BLaER1 treated with 17β-estradiol and CSF1 and Interleukin-3, amounts not matched to agents 10 nM and 100 nM (cell line): ENCODE measurements around the gene MYCBP.

Experiments used
- H3K27ac ChIP-seq, 11 experiments: shearing (Covaris generic); formaldehyde crosslinking; 2 replicates each; pipeline ENCODE4 v1.8.1; 2022
- H3K27me3 ChIP-seq, 11 experiments: shearing (Covaris generic); formaldehyde crosslinking; 2 replicates each; pipeline ENCODE4 v1.8.1; 2022
- H3K36me3 ChIP-seq, 11 experiments: shearing (Covaris generic); formaldehyde crosslinking; 2 replicates each; pipeline ENCODE4 v1.8.1; 2022
- H3K4me1 ChIP-seq, 10 experiments: shearing (Covaris generic); formaldehyde crosslinking; 2 replicates each; pipeline ENCODE4 v1.8.1; 2022
- H3K4me2 ChIP-seq, 11 experiments: shearing (Covaris generic); formaldehyde crosslinking; 2 replicates each; pipeline ENCODE4 v1.8.1; 2022
- H3K4me3 ChIP-seq, 10 experiments: shearing (Covaris generic); formaldehyde crosslinking; 2 replicates each; pipeline ENCODE4 v1.8.1; 2022
- H3K9ac ChIP-seq, 11 experiments: shearing (Covaris generic); formaldehyde crosslinking; 2 replicates each; pipeline ENCODE4 v1.8.1; 2022
- H3K9me3 ChIP-seq, 11 experiments: shearing (Covaris generic); formaldehyde crosslinking; replicated peaks in 1 of 11; 2 replicates each; pipeline ENCODE4 v1.8.1; 2022
- H4K20me1 ChIP-seq, 11 experiments: shearing (Covaris generic); formaldehyde crosslinking; 2 replicates each; pipeline ENCODE4 v1.8.1; 2022
- Cebpa-rat ChIP-seq, 11 experiments: shearing (Covaris generic); IDR thresholded peaks; 2 replicates each; pipeline ENCODE4 v1.8.1; 2022

The MYCBP gene

GRCh38 chr1:38819516-38819915 is 53.6 kb downstream of the MYCBP start:
- no peak overlapping the region for H3K9ac ChIP-seq
- peaks cover 50 to 66% (median 58%) of the 10 kb centered on the region in 11 experiments for H3K27me3 ChIP-seq
- peaks cover 10 to 24% (median 18%) of the 10 kb centered on the region in 10 experiments; a peak in 15 of 20 replicates for H3K4me1 ChIP-seq

GRCh38 chr1:38819040-38819439 is 54.1 kb downstream of the MYCBP start:
- H3K4me1 ChIP-seq, result peaks cover 10 to 24% (median 18%) of the 10 kb centered on the region in 10 experiments; a peak in 15 of 20 replicates
- no peaks in the 10 kb centered on the region for H3K36me3 ChIP-seq
- no peak overlapping the region for H3K4me3 ChIP-seq
- peaks cover 11 to 19% (median 14%) of the 10 kb centered on the region in 11 experiments; a peak in 21 of 22 replicates for H3K9me3 ChIP-seq
- H3K27me3 ChIP-seq, result peaks cover 55 to 71% (median 63%) of the 10 kb centered on the region in 11 experiments
- peaks cover 0 to 6% (median 0%) of the 10 kb centered on the region in 11 experiments; a peak in 1 of 22 replicates for H4K20me1 ChIP-seq
- H3K9ac ChIP-seq, result no peak overlapping the region
- H3K4me2 ChIP-seq, result peak overlapping the region in 1 of 11 experiments; percentile 71; a peak in 2 of 22 replicates
- no peak for TF ChIP-seq Cebpa-rat (IDR thresholded peaks at IDR 0.05)
- no peak overlapping the region for H3K27ac ChIP-seq

More at GRCh38 chr1:38819516-38819915, 53.6 kb downstream of the MYCBP start:
- no peak for TF ChIP-seq Cebpa-rat (IDR thresholded peaks at IDR 0.05)
- no peaks in the 10 kb centered on the region for H3K36me3 ChIP-seq
- no peak overlapping the region for H3K27ac ChIP-seq
- H3K4me3 ChIP-seq, result no peak overlapping the region
- no peak overlapping the region for H3K4me2 ChIP-seq
- H4K20me1 ChIP-seq, result peaks cover 0 to 6% (median 0%) of the 10 kb centered on the region in 11 experiments; a peak in 1 of 22 replicates
- H3K9me3 ChIP-seq, result peaks cover 11 to 19% (median 14%) of the 10 kb centered on the region in 11 experiments; a peak in 21 of 22 replicates

- Histone ChIP-seq H3K9me3 (peaks cover 11 to 19% (median 14%) of the 10 kb centered on the region in 11 experiments; a peak in 21 of 22 replicates), H3K4me3 (peak overlapping the region in 9 of 10 experiments; percentile 27 to 56 (median 42); a peak in 16 of 20 replicates), H3K9ac (peak overlapping the region in 5 of 11 experiments; percentile 14 to 62 (median 31); a peak in 5 of 22 replicates), H4K20me1 (peaks cover 0 to 6% (median 0%) of the 10 kb centered on the region in 11 experiments; a peak in 1 of 22 replicates), H3K4me1 (peaks cover 10 to 24% (median 18%) of the 10 kb centered on the region in 10 experiments; a peak in 15 of 20 replicates), H3K27me3 (peaks cover 61 to 77% (median 70%) of the 10 kb centered on the region in 11 experiments), H3K4me2 (peak overlapping the region; percentile 61 to 91 (median 78)), H3K36me3 (no peaks in the 10 kb centered on the region), H3K27ac (no peak overlapping the region)
- no peak for TF ChIP-seq Cebpa-rat (IDR thresholded peaks at IDR 0.05)
Measured at GRCh38 chr1:38818175-38818976, 54.8 kb downstream of the MYCBP start.

- Histone ChIP-seq H4K20me1 (peaks cover 0 to under 1% (median 0%) of the 10 kb centered on the region in 11 experiments; a peak in 1 of 22 replicates), H3K9ac (no peak overlapping the region), H3K27me3 (peaks cover 61 to 78% (median 71%) of the 10 kb centered on the region in 11 experiments), H3K36me3 (no peaks in the 10 kb centered on the region), H3K4me1 (peaks cover 10 to 24% (median 18%) of the 10 kb centered on the region in 10 experiments; a peak in 15 of 20 replicates), H3K9me3 (peaks cover 11 to 19% (median 14%) of the 10 kb centered on the region in 11 experiments; a peak in 21 of 22 replicates), H3K4me2 (peak overlapping the region; percentile 61 to 91 (median 78)), H3K4me3 (peak overlapping the region in 5 of 10 experiments; percentile 39 to 56 (median 44); a peak in 4 of 20 replicates), H3K27ac (no peak overlapping the region)
- no peak for TF ChIP-seq Cebpa-rat (IDR thresholded peaks at IDR 0.05)
Measured at GRCh38 chr1:38817267-38818174, 55.6 kb downstream of the MYCBP start.

GRCh38 chr1:38815903-38816627 is 57.1 kb downstream of the MYCBP start:
- Histone ChIP-seq H4K20me1 (no peaks in the 10 kb centered on the region; a peak in 1 of 22 replicates), H3K4me3 (peak overlapping the region in 9 of 10 experiments; percentile 1 to 58 (median 33); a peak in 11 of 20 replicates), H3K9me3 (peaks cover 11 to 19% (median 14%) of the 10 kb centered on the region in 11 experiments; a peak in 21 of 22 replicates), H3K27ac (no peak overlapping the region), H3K4me2 (peak overlapping the region; percentile 51 to 82 (median 74)), H3K27me3 (peaks cover 61 to 76% (median 71%) of the 10 kb centered on the region in 11 experiments), H3K4me1 (peaks cover 10 to 24% (median 18%) of the 10 kb centered on the region in 10 experiments; a peak in 15 of 20 replicates), H3K9ac (no peak overlapping the region; a peak in 1 of 22 replicates), H3K36me3 (no peaks in the 10 kb centered on the region)
- TF ChIP-seq Cebpa-rat (IDR thresholded peaks at IDR 0.05), result no peak

- H3K27me3 ChIP-seq, result peaks cover 61 to 70% (median 67%) of the 10 kb centered on the region in 11 experiments
Measured at GRCh38 chr1:38814984-38815464, 58.1 kb downstream of the MYCBP start.

GRCh38 chr1:38814444-38814983 is 58.6 kb downstream of the MYCBP start:
- no peak for TF ChIP-seq Cebpa-rat (IDR thresholded peaks at IDR 0.05)
- Histone ChIP-seq H3K27me3 (peaks cover 58 to 65% (median 62%) of the 10 kb centered on the region in 11 experiments), H3K9me3 (peaks cover 11 to 19% (median 14%) of the 10 kb centered on the region in 11 experiments; a peak in 21 of 22 replicates), H3K4me2 (no peak overlapping the region), H3K36me3 (no peaks in the 10 kb centered on the region), H3K27ac (no peak overlapping the region), H3K4me1 (peaks cover 10 to 24% (median 18%) of the 10 kb centered on the region in 10 experiments; a peak in 15 of 20 replicates), H3K9ac (no peak overlapping the region), H3K4me3 (no peak overlapping the region), H4K20me1 (no peaks in the 10 kb centered on the region; a peak in 1 of 22 replicates)

More at GRCh38 chr1:38814984-38815464, 58.1 kb downstream of the MYCBP start:
- no peak for TF ChIP-seq Cebpa-rat (IDR thresholded peaks at IDR 0.05)
- Histone ChIP-seq H3K4me3 (no peak overlapping the region), H4K20me1 (no peaks in the 10 kb centered on the region; a peak in 1 of 22 replicates), H3K9ac (no peak overlapping the region), H3K4me2 (no peak overlapping the region), H3K4me1 (peaks cover 10 to 24% (median 18%) of the 10 kb centered on the region in 10 experiments; a peak in 15 of 20 replicates), H3K9me3 (peaks cover 11 to 19% (median 14%) of the 10 kb centered on the region in 11 experiments; a peak in 21 of 22 replicates), H3K27ac (no peak overlapping the region), H3K36me3 (no peaks in the 10 kb centered on the region)
